ENCODE measurements around the gene PCSK1N.

- TF ChIP-seq GATA2 (IDR thresholded peaks at IDR 0.05; ENCODE audit: low read depth, low read length) = no peak
- no peak for TF ChIP-seq GATA3 (IDR thresholded peaks at IDR 0.05; ENCODE audit: low read depth, low read length)
Observed at GRCh38 chrX:48801280-48802088, 33.9 kb downstream of the PCSK1N start, which contains the start of gene HDAC6.
